WI38 (cell line): ENCODE data around the gene MSTO1.
A peak's percentile ranks its signal among the peaks of the same experiment; 100 is the strongest.

Experiments used
- H3K4me3 ChIP-seq: 2 replicates; pipeline ENCODE4 v1.5.1; 2011; ENCODE audit warnings: low read depth, mild to moderate bottlenecking, control low read depth, low read length
- CTCF ChIP-seq: IDR thresholded peaks from 2 replicates; pipeline ENCODE4 v1.5.1; 2012; ENCODE audit warnings: low read depth, mild to moderate bottlenecking, control low read depth, low read length

The MSTO1 gene

DNA sequence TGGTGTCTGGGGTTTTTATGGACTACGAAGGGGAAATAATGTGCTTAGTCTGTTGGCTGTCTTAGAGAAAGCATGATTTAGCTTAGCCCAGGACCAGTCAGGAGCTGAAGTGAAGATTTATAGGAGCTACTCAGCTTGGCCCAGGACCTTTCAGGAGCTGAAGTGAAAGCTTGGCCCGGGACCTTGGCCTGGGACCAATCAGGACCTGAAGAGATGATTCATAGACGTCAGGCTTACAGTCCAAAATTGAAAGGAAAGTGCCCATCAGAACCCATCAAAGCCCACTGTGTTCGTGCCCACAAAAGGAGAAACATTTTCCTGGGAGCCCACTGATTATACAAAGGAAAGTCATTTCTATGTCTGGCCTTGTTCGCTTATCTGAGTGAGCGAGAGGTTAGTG, 35.6 kb downstream of the MSTO1 start:
- no peak for TF ChIP-seq CTCF

DNA sequence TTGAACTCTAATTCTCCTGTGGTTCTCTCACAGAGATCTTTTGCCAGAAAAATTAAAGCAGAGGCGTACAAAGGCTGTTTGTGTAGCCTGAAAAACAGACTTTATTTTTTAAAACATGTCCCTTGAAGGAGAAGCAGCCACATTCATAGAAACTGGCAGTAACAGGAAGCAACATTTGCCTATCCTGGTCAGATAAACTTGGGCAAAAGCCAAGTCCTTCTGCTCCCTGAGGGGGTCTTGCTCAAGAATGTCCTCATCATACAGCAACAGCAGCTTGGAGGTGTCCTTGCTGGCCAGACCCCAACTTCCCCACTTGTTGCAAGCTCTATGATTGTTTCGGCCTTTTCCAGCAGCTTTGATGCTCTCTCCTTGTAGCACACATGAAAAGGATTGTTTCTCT, 36.3 kb downstream of the MSTO1 start:
- no peak overlapping the region for H3K4me3 ChIP-seq
- TF ChIP-seq CTCF = no peak

More for the DNA sequence above, 35.6 kb downstream of the MSTO1 start:
- H3K4me3 ChIP-seq = no peak overlapping the region

GRCh38 chr1:155648207-155649147, 38.5 kb downstream of the MSTO1 start:
- H3K4me3 ChIP-seq = peak overlapping the region; percentile 55
- peak; percentile 57; the same call in 1 of the 2 replicates for TF ChIP-seq CTCF

GRCh38 chr1:155649676-155650075, 39.7 kb downstream of the MSTO1 start:
- TF ChIP-seq CTCF = no peak
- no peak overlapping the region for H3K4me3 ChIP-seq

DNA sequence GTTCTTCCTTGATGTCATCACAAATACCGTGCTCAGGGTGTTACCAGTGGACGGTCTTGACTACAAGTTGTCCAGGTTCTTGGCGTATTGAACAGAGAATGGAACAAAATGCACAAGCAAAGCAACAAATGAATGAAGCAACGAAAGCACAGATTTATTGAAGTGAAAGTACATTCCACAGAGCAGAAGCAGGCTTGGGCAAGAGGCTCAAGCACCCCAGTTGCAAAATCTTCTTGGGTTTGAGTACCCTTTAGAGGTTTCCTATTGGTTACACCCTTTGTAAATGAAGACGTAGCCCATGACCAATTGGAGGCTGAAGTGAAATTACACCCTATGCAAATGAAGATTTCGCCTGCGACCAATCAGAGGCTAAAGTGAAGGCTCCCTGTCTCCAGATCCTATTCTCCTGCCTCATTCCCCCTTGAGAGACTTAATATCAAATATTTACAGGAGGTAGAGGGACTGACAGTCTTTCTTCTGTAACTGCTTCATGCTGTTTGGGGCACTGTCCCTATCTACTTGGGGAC, 40.3 kb downstream of the MSTO1 start:
- H3K4me3 ChIP-seq = no peak overlapping the region
- no peak for TF ChIP-seq CTCF

DNA sequence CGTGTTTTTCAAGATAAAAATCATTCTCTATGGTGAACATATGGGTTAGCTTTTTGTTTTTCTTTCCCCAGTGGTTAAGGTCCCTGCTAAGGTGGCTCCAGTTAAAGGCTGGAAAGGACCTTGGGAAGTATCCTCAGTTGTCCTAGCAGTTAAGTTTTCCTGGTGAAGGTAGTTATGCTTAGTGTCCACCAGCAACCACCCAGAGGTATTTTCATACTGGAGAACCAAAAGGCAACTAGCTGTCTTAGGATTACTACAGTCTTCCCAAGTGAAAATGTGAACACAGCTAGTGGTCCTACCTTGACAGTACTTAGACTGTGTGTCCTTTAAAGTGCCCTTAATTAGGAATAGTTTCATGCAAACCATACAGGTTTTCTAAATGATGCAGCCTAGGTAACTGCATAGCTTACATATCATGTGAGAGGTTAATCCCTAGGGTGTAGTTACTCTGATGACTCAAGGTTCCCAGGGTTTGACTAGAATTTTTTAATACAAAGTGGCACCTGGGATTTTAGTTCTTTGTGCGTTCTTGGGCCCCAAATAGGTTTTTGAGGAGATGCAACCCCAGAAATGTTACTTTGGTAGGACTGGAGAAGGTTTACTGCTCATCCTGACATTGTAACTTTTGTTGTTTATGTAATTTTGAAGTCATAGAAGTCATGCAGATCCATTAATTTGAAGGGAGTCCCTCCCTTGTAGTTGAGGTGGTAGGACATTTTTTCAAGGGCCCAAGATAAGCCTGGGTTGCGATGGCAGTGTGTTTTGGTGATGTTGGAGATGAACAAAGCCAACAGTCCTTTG, 42.0 kb downstream of the MSTO1 start:
- TF ChIP-seq CTCF = no peak
- no peak overlapping the region for H3K4me3 ChIP-seq
